Stimulated activated CD8-positive, alpha-beta memory T cell treated with anti-CD3 and anti-CD28 coated beads, Interleukin-4, amount 100 ng/mL, for 24 hours (primary cell): ENCODE data around the gene DNM3.

Experiments
- DNase-seq: peaks from one replicate; pipeline ENCODE4 v3.0.0-alpha.2; 2020; ENCODE audit warnings: low read depth

The DNM3 gene

GRCh38 chr1:171919891-171920887, 78.9 kb downstream of the DNM3 start:
- DNase-seq: no peak

- DNase-seq: no peak
Observed at GRCh38 chr1:171922999-171923398, 81.7 kb downstream of the DNM3 start.

DNA sequence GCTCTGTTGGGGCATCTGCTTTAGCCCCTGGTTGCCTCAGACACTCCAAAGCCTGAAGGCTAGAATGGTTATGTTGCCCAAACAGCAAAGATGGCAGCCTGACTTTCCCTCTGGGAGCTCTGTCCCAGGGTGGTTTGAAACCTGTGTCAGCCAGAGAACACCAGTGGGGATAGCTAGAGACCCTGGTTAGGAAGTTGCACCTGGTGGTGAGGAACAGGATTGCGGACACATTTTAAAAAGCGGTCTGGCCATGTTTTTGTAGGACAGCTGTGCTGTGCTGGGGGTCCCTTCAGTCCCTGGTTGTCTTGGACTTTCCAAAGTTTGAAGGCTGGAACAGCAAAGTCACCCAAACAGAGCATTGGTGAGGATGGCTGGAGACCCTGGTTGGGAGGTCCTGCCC, 87.8 kb downstream of the DNM3 start:
- no peak for DNase-seq

DNA sequence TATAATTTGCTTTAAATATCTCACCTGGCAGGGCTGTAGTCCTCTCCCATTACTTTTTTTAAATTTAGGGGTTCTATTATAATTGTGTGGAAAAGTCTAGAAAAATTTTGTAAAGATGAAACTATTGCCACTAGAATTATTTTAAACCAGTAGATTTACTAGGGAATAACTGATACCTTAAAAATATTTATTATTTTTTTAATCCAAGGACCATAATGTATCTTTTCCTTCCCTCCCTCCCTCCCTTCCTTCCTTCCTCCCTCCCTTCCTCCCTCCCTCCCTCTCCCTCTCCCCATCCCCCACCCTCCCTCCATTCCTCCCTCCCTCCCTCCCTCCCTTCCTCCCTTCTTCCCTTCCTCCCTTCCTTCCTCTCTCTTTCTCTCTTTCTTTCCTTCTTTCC, 90.5 kb downstream of the DNM3 start:
- DNase-seq: no peak

DNA sequence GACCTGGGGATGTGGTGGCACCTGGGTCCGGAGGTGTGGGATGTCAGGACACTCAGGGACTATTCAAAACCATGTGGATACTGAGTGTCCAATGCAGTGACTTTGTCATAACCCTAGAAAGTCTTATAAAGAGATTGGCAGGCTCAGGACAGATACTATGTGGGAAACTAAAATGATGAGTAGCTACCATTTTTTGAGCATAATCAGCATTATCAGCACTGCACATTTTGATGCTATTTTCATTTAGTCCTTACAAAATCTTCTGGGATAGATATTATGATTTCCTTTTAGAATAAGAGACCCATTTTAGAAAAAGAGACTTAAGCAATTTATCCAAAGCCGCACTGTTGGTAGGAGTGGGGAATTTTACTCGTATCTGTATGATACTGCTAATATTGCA, 93.4 kb downstream of the DNM3 start:
- DNase-seq: no peak

GRCh38 chr1:171935086-171935485, 93.8 kb downstream of the DNM3 start:
- DNase-seq: no peak

DNA sequence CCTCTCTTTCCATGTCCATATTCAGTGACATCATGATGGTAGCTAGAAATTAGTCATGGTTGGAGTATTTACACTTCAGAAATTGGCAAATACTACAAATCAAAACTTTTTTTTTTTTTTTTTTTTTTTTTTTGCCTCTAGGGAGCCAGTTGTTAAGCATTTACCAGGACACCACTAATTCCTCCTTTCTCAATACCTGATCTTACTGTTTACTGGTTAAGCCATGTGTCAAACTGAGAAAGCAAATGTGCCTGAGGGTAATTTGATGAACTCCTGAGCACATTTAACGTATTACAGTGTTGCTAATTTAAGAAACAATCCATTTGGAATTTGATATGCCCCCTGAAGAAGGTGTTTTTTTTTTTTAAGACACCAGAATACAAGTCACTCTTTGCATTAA, 94.4 kb downstream of the DNM3 start:
- no peak for DNase-seq

DNA sequence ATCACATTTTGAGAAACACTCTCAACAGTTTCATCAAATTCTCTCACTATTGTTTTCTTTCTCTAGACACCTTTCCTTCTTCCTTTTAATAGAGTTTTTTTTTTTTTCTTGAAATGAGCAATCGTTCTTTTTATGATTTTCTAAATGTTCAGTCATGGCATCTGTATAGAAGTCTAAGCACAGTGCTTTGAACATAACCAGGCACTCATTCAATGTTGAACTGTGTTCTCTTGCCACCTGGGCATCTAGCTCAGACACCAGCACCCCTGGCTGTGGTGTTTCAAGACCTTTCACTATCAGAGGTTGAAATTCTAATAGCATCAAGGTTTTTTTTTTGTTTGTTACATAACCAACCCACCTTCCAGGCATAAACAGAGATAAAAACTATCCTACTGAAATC, 96.6 kb downstream of the DNM3 start:
- DNase-seq: no peak

DNA sequence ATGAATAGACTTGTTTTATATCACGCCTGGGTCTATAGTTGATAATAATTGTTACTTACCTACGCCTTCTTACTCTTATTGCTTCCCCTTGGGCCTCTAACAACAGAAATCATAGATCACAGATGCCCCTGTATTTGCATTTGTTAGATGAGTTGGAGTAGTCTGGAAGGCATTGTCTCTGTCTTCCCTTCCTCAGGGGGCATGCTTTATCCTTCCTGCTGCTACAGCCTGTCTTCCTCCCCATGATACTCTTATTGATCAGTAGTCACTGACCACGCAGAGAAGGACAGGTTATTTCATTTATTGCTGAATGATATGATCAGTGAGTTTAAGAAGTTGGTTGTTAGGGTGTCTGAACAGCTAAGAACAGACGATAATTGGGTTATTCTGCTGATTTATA, 98.4 kb downstream of the DNM3 start:
- no peak for DNase-seq

- DNase-seq: no peak
Observed at GRCh38 chr1:171940368-171940767, 99.1 kb downstream of the DNM3 start.

- no peak for DNase-seq
Observed at GRCh38 chr1:171941920-171942319, 100.6 kb downstream of the DNM3 start.

DNA sequence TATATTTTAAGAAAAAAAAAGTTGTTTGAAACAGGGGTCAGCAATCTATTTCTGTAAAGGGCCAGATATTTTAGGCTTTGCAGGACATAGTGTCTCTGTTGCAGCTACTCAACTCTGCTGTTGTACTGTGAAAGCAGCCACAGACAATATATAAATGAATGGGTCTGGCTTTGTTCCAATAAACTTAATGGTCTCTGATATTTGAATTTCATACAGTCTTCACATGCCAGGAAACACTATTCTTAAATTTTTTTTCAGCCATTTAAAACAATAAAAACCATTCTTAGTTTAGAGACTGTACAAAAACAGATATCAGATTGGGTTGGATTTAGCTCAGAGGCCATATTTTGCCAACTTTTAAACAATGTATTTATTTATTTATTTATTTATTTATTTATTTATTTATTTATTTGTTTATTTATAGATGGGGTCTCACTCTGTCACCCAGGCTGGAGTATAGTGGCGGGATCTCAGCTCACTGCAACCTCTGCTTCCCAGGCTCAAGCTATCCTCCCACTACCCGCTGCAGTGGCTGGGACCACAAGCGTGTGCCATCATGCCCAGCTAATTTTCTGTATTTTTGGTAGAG, 102.8 kb downstream of the DNM3 start:
- DNase-seq: no peak

GRCh38 chr1:171948511-171948910, 107.2 kb downstream of the DNM3 start:
- no peak for DNase-seq

DNA sequence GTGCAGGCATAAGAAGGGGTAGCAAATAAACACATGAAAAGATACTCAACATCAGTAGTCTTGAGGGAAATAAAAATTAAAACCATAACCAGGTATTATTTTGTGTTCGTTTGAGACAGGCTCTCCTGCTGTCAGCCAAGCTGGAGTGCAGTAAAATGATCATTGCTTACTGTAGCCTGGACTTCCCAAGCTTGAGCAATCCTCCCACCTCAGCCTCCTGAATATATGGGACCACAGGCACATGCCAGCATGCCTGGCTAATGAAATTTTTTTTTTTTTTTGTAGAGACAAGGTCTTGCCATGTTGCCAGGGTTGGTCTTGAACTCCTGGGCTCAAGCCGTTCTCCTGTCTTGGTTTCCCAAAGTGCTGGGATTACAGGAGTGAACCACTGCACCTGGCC, 108.0 kb downstream of the DNM3 start:
- no peak for DNase-seq

DNA sequence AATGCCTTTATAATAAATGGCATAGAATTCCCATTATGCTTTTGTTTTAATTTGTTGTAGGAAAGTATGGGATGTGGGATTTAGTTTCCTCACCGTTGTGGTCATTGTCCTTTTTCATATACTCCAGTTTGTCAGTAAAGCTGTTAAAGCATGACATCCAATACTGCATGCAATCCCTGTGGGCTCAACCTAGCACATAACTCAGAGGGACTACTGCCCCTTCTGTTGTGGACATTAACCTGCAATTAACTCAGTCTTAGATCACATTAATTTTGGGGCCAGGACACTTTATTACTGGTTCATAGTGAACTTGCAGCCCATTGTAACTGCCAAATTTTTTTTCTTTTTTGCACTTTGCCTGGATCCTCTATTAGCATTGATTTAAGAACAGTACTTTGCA, 112.5 kb downstream of the DNM3 start:
- no peak for DNase-seq

- DNase-seq: no peak
Observed at GRCh38 chr1:171954361-171954760, 113.1 kb downstream of the DNM3 start.

GRCh38 chr1:171961861-171962260, 120.6 kb downstream of the DNM3 start:
- DNase-seq: no peak

DNA sequence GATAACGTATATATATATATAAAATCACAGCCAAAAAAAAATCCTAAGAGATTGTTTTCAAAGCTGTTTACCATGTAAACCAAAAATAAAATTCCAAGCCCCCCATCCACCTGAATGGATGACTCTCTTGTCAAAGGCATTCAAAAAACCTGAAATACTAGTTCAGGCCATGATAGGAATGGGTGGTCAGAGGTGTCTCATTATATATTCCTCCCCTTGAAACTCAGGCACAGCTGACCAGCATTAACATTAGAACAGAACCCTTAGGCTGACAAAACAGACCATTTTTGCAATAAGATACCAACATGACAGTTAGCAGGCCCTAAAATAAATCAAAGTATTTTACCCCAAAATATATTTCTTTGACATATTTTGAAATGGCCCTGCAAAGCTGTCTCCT, 122.5 kb downstream of the DNM3 start:
- no peak for DNase-seq

GRCh38 chr1:171965777-171966176, 124.5 kb downstream of the DNM3 start:
- DNase-seq: no peak

- DNase-seq: no peak
Observed at GRCh38 chr1:171966426-171967220, 125.3 kb downstream of the DNM3 start.

DNA sequence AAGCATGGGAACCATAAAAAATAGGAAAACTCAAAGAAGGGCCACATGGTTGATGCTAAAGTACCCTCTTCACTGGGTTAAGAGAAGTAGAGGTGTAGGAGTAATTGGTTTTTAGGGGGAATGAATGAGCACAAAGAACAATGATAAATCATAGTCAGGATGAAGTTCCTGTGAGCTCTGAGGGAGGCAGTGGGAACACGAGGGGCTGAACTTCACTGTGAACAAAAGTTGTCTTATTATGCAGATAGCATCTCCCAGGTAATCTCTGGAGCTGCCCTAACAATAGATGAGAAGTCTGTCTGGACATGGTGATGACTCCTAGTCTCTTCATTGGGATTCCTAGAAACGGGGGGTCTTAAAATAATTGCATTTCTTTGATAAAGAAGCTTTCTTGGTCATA, 127.9 kb downstream of the DNM3 start:
- no peak for DNase-seq

DNA sequence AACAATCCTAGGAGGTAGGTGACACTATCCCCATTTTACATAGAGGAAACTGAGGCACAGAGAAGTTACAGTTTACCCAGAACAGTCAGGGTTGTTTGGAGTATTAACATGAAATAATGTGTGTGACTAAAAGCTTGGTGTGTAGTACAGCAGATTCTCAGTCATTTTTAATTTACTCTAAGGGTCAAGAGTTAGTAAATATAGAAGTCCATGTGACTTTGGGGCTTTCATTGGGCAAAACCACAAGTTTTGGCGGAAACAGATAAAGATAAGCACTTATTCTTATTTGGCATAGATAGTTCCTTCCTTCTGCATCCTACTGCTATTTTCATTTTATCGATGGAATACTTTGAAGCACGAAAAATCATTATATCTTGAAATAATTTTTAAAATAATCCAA, 128.5 kb downstream of the DNM3 start:
- no peak for DNase-seq

GRCh38 chr1:171972846-171973245, 131.5 kb downstream of the DNM3 start:
- no peak for DNase-seq
